HEK293T (cell line): ENCODE measurements around the gene DTYMK.

Experiments used
- ARNT ChIP-seq: fragments of 450-650 bp; IDR thresholded peaks from 2 replicates; pipeline ENCODE4 v1.6.1; 2017; ENCODE audit warnings: mild to moderate bottlenecking
- ELF4 ChIP-seq: fragments of 450-650 bp; IDR thresholded peaks from 2 replicates; pipeline ENCODE4 v1.6.1; 2017; ENCODE audit warnings: antibody characterized with exemption
- L3MBTL2 ChIP-seq: fragments of 450-650 bp; conservative IDR thresholded peaks from 2 replicates; pipeline ENCODE4 v1.6.1; 2016; ENCODE audit warnings: mild to moderate bottlenecking
- TARDBP ChIP-seq: fragments of 450-650 bp; IDR thresholded peaks from 2 replicates; pipeline ENCODE4 v1.6.1; 2016

DNA sequence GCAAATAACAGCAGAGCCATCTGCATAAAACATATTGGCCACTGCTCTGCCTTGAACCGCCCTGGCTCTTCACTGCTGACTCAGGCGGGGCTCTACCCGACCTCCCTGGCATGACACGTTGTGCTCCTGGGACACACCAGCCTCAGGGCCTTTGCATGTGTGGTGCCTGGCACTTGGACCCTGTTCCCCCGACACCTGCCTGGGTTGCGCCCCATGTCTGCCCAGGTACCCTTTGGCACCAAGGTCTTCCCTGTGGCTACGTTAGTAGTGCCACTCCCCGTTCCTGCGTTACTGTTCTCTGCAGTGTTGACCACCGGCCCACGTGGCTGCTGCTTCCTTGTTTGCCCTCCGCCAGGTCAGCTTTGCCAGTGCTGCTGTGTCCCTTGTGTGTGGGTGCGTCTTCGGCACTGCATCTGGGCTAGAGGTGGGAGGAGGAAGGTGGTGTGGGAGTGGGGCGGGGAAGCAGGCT lies 28.8 kb downstream of the DTYMK start:
- TF ChIP-seq L3MBTL2 (no peak), ARNT (no peak), ELF4 (no peak), TARDBP (no peak)
